NCI-H146 treated with DMSO at 0.1 percent for 48 hours (cell line): ENCODE measurements around the gene SSTR4.

Experiments used
- DNase-seq: peaks from one replicate; lab custom pipeline; 2025; ENCODE audit not compliant: unreplicated experiment; lab: John Stamatoyannopoulos, UW

SSTR4 gene

DNA sequence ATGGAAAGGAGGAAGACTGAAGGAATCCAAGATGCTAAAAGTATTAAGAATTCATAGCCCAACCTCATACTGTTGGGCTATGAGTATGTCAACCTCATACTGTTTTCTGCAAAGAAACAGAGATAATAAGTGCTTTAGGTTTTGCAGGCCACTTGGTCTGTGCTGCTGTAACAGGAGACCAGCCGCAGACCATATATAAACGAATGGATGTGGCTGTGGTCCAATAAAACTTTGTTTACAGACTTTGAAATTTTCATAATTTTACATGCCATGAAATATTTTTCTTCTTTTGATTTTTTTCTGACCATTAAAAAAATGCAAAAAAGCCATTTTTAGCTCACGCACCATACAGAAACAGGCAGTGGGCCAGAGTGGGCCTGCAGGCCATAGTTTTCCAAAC, 28.1 kb downstream of the SSTR4 start:
- DNase-seq: no peak

DNA sequence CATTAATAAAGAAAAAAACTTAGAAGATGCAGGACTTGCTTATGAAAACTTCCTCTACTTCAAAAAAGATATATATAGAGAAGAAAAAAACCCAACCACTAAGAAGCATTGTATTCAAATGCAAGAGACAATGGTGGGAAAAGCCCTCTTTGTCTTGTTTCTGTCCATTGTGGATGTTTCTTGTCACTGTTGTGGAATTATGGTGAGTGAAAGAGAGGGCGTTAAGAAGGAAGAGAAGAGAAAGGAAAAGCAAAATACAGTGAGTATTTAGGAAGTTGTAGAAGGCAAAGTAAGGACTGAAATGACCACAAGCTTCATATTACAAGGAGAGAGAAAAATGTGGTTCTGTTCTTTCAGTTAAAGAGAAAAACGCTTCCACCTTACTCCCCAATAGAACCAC, 28.5 kb downstream of the SSTR4 start:
- DNase-seq: no peak

DNA sequence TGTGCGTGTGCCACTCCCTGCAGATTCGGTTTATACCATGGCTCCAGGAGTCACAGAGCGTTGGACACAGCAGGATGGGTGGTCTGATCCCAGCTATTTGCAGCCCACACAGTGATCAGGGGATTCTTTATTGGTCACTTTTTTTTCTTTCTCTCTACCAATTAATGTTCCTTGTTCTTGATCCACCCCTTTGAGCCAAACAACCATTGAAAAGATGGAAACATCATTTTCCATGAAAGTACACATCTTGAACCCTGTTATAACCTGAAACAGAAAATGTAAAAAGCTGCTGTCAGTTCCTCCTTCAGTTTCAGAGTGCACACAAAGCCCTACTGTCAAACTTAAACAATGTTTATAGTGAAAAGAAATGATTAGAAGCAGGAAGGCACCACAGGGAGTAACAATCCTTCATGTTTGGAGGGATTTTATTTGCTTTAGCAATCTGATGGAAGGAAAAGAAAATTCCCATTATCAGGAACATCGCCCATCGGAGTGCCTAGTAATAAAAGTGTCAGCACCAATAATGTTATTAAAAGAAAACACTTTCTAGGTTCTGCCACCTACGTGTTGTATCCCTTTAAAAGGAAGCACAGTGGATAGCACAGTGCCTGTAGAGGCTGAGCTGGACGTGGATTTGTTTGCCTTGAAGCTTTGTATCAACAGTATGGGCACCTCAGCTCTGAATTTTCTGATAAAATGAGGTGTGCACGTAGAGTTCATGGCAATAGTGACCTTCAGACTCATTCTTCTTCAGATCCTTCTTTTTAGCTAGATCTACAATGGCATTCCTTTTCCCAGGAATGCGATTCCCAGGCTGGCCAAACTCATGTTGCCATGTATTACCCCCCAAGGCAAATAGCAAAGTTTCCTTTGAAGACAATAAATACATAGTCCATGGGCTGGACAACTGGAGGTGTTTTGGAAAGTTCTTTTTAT, 30.4 kb downstream of the SSTR4 start:
- no peak for DNase-seq

DNA sequence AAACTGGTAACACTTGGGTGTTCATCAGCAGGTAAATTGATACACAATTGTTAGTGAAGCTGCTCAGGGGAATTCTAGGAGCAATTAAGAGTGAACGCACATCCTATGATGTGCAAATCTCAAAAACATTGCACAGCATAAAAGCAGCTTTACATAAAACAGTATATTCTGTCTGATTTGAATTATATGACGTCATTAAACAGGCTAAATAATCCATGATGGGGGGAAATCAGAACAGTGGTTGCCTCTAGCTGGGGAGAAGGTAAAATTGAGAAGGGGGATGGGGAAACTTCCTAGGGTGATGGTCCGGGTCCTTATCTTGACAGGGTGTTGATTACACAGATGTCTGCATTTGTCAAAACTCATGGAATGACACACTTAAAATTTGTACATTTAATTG, 31.7 kb downstream of the SSTR4 start:
- no peak for DNase-seq

DNA sequence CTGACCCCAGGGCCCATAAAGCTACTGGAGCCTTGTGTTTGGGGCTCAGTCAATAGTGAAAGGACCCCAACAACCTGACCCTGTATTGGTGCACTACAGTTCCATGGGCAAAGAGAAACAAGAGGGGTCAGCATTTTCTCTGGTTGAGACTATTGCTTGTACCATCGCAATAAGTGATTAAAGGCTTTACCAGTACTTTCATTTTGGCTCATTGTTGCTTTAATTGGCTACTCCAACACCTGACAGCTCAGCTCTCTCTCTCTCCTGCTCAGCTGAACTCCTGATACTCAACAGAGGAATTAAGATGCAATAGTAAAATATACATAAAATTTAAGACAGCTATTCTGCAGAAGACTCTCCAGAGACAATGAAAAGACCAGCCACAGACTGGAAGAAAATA, 33.2 kb downstream of the SSTR4 start:
- DNase-seq: no peak

DNA sequence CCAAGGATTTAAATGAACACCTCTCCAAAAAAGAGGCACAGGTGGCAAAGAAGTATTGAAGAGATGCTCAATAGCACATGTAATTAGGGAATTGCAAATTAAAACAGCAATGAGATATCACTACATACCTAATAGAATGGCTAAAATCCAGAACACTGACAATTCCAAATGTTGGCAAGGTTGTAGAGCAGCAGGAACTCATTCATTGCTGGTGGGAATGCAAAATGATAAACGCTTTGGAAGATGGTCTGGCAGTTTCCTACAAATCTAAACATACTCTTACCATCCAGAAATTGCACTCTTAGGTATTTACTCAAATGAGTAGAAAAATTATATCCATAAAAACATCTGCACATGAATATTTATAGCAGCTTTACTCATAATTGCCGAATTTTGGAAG, 34.0 kb downstream of the SSTR4 start:
- DNase-seq: no peak

DNA sequence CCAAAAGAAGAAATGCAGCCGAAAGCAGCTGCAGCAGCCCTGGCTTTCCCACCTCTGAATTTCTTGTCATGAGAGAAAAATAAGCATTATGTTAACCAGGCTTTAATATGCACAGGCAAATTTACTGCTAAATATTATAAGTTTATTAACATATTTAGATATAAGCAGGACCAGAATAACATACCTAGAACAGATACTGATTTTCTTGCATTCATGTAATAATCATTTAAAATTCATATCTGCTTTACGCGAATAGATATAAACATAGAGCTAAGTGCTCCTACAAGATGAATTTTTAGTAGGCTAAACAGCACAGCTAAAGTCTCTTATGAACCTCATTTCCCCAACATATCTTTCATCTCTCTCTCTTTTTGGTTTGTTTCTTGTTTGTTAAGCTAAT, 36.3 kb downstream of the SSTR4 start:
- DNase-seq: no peak

DNA sequence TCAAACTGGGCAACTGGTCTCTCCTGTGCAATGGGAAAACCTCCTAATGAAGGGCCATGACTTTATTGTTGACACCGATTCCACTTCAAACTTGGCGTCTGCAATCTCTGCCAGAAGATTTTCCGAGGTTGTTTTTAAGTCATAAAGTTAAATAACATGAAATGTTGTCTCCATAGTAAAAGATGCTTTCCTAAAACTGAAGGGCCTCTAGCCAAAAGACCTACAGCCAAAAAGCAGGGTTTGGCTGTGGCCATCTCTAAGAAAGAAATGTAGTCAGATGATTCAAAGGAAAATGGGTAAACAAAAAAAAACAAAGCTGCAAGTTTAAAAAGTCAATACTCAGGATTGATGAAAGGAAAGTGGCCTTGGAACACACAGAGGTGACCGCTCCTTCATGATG, 36.9 kb downstream of the SSTR4 start:
- no peak for DNase-seq

DNA sequence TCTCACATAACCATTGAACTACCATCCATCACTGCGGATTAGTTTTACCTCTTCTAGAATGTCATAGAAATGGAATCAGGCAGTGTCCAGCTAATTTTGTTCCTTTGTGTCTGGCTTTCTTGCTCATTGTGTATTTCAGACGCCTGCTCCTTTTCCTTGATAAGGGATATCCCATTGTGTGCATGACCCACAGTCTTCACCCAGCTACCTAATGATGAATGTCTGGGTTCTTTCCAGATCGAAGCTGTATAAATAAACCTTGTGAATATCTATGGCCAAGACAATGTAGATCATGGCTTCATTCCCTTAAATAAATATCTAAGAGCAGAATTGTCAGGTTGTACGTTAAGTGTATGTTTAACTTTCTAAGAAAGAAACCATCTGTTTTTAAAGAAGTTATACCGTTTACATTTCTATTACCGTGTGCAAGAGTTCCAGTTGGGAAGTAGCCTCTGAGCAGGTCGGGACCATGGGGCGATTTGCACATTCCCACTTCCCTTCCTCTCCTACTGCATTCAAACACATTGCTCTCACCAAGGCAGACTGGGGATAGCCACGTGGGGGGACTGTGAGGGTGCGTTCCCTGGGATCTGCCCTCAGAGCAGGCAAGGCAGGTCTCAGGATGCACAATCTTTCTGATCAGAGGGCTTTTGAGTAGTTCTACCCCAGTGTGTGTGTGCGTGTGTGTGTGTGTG, 37.9 kb downstream of the SSTR4 start:
- no peak for DNase-seq

DNA sequence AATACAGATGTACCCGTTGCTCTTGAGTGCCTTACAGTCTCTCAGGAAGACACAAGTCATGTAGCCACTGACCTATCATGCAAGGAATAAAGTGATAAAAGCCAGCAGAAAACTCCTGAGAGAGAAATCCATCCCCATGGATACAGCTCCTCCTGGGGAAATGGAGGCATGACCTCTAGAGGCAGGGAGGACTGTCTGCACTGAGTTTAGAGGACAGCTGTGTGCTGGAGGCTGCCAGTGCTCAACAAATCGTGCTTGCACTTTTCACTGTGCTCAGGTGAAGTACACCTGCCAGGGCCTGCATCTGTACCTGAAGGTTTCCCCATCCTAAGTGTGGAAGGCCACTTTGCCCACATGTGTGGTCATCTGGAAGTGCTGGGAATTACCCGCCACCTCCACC, 38.9 kb downstream of the SSTR4 start:
- DNase-seq: no peak

DNA sequence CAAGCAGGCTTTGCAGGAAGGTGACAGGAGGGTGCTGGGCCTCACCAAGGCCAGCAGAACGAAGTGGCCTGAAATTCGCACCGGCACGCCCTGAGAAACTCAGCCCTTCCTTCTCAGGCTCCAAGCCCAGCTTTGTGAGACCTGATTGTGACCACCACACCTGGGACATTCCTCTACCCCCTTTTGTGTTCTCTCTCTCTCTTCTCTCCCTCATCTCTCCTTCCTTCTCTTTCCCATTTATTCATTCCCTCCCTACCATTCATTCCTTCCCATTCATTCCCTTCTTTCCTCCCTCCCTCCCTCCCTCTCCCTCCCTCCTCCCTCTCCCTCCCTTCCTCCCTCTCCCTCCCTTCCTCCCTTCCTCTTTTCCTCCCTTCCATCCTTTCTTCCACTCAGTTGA, 42.2 kb downstream of the SSTR4 start:
- no peak for DNase-seq

DNA sequence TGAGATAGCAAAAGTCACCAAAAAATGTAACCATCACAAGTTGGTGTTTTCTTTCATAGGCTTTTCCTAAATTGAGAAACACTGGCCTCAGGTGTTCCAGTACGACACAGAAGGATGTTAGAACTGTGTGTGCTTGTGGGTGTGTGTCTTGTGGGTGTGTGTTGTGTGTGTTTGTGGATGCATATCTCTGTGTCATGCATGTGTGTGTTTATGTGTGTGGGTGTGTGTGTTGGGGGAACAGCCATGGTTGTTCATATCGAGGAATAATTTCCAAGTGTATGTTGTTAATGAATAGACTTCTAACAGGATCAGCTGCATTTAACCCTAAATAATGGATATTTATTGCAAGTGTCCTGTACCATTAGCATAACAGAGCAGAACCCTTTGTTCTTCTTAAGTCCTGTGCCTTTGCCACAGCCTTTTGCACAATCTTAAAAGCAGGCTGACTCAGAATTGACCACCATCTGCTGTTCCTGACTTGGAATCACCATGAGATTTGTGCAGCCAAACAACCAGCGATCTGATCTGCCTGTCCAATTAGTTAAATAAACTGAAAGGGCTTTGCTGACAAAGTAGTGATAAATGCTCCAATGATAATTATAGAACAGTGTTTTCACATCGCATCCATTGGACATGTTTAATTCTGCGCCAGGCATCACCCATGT, 43.4 kb downstream of the SSTR4 start:
- DNase-seq: no peak

DNA sequence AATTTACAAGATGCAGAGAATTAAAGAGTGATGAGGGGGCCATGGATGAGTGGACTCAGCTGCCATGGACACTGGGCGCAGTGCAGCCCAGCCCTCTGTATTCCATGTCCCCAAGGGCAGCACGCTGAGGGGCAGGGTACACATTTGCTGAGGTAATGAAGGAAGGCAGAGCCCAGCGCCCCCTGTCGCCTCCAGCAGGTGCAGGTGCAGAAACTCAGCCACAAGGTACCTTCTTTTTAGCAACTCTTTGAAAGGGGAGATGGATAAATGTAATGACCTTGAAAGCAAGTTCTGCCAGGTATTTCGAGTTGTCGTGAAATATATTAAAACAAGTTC, 43.9 kb downstream of the SSTR4 start:
- DNase-seq: peak; percentile 86

DNA sequence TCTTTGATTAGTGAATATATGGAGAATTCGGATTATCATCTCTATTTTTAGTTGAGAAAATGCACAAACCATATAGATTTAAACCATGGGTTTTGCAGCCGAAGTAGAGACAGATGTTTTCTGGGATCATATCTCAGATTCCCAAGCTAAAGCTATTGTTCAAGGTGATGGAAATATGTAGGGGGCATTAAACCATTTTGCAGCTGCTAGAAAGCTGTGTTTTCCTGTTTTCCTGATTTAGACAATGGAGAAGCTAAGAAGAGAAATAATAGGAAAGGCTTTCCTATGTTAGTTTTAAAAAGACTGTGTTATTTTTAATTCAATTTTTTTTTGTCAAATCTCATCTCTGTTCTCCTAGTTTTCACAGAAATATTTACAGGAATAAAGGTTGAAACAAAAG, 44.8 kb downstream of the SSTR4 start:
- no peak for DNase-seq

DNA sequence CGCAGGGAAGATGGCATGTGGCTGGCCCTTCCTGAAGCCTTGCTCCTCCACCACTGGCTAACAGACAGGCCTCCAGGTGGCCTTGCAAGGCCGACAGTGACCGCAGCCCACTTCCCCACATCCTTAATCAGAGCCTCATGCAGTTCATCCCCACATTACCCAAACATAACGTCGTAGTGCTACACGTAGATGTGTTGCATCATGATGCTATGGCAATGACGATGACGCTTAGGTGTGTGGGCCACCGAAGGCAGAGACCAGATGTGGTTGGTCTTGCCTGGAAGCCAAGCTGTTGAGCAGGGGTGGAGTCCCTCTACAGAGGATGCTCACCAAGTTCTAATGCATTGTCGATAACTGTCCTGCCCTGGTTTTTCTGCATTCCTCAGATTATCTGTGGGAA, 45.4 kb downstream of the SSTR4 start:
- no peak for DNase-seq

DNA sequence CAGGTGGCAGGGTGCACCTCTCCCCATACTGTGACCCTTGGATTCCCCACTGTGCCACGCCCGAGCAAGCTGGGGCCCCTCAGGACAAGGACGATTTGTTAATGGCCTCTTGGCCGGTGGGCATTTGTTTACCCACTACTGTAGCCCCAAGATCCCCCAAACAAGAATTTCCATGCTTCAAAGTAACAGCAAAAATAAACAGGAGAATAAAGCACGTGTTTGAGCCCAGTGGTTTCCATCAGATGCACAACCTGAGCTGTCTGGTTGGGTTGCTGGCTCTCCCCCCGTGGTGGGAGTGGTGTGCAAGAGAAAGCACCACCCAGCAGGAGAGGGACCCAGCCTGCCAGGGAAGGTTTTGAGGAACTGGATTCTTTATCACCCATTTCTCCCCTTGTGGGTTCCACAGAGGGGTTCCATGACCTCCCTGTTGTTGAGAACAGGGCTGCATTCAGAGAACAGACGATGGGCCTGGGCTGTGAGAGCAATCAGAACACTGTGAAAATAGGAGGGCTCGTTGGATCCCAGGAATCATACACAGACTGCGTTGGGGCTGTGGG, 46.2 kb downstream of the SSTR4 start:
- DNase-seq: no peak

DNA sequence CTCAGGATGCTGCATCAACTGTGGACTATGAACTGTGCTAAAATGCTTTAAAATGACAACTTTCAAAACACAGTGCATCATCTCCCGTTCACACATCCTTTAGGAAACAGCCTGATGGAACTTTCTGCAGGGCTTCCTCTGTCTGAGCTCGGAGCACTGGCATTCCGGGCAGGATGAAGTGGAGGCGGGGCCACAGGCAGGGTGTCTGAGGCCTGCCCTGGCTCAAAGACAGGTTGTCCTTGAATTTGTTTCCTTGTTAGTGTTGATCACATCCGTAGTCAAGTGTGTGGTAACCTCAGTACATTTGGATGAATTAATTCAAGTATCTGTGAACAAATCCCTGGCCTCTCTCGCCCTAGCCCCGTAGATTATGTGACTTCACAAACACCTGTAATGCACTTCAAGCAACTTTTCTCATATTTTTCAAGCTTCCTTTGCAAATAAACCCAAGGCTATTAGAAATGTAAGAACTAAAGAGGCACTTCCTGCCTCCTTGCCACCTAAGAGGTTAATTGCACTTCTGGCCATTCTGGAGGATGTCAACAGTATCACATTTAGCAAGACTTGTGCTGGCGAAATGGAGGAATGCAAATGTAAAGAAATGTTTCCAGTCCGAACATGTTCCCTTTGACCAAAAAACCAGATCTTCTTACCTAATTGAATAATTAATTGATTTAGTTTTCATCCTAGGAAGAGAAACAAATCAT, 47.9 kb downstream of the SSTR4 start:
- no peak for DNase-seq

DNA sequence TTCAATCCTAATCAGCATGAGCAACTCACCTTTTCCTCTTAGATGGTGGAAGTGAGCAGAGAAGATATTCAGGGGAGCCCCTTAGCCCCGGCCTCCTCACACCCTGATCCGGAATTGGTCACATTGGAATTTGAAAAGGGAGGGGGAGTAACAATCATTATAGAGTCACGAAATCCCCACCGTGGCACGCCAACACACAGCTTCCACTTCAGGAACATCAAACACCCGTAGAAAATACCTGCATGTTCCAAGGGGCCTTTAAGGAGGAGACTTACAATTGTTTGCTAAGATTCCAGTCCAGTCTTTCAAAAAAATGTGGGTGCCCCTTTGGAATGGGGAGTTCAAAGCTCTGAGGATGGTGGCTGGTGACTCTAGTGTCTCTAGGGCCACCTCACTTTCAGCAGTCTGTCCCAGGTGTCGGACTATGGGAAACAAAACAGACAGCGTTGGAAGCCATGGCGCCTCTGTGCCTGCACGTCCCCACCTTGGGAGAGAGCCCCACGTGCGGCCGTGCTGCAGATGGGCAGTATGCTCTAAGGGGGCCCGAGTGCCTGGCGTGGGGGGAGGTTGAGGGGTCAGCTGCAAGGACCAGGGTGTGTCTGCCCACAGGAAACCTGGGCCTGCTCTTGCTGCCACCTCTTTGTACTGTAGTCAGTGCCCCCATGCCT, 48.6 kb downstream of the SSTR4 start:
- DNase-seq: no peak

DNA sequence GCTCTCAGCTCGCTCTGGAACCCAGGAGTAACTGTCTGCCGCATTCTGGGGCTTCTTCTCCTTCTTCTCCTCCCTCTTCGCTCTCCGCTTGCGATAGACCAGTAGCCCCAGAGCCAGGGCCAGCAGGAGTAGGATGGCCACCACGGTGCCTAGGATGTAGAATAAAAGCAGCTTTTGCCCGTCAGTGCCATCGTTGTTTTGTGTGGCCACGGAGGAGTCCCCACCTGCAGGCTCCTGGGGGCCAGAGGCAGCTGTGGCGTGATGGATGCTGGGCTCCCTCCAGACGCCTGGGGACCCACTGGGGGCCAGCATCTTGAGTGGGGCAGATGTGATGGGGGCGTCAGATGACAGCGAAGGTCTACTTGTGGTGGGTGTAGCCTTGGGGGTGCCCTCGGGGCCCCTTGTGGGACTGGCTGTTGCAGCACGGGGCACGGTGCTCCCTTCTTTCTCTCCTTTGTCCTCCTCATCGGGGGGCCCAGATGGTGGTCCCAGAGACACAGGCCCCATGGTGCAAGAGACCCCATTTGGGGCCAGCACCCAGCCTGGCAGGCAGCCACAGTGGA, 49.3 kb downstream of the SSTR4 start:
- no peak for DNase-seq

DNA sequence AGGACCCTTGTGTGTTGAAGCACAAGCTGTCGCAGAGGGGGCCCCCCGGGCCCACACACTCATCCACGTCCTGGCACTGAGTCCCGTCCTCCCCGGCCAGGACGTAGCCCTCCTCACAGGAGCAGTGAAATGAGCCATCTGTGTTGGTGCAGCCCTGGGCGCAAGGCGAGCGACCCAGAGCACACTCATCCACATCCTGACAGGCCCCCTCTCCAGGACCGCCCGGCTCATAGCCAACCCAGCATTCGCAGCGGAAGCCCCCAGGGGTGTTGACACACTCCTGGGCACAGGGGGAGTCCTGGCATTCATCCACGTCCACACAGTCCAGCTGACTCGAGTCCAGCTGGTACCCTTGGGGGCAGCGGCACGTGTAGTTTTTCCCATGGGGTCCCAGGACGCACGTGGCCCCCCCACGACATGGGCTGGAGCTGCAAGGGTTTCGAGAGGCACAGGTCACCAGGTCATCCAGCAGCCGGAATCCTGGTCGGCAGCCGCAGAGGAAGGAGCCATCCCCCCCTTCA, 49.8 kb downstream of the SSTR4 start:
- no peak for DNase-seq
